Hematopoietic multipotent progenitor cell treated with erythropoietin and hydrocortisone succinate and interleukin-3 and kit ligand, for 8 days (in vitro differentiated cells): Measurements from ENCODE around the gene BIRC6.
A peak's percentile ranks its signal among the peaks of the same experiment; 100 is the strongest.

ENCODE experiments used
- DNase-seq: peaks from one replicate; pipeline ENCODE4 v3.0.0-alpha.2; 2015

BIRC6 gene

DNA sequence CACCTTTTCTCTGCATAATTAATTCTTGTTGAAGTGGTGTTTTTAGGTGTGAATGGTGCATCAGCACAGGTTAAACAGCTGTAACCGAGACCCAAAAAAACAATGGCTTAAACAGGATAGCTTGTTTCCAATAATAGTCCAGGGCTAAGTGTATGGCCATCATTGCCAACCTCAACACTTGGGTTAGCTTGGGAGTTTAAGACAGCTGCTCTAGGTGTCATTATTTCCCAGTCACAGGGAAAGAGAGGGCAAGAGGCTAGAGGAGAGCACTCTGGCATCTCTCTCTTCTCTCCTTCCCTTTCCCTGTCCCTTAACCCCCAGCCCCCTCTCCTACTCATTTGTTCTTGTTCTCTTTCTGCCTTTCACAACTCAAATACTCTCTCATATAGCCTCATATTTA, 21.1 kb downstream of the BIRC6 start:
- DNase-seq = no peak

DNA sequence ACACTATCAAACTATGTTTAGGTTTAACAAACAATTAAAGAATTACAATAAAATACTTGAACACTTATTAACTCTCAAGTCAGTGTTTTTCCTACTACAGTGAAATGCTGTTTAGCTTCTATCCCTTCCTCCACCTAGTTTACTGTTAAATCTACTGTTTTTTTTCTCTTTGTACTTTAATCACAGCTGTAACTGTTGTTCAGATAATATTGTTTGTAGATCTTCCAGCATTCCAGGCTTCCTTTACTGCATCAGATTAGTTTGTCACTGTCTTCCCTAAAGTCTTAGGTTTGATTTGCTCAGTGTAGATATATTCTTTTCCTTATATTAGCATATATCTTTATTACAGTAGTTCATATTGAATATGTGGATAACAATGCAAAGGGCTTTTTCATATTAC, 22.5 kb downstream of the BIRC6 start:
- no peak for DNase-seq

DNA sequence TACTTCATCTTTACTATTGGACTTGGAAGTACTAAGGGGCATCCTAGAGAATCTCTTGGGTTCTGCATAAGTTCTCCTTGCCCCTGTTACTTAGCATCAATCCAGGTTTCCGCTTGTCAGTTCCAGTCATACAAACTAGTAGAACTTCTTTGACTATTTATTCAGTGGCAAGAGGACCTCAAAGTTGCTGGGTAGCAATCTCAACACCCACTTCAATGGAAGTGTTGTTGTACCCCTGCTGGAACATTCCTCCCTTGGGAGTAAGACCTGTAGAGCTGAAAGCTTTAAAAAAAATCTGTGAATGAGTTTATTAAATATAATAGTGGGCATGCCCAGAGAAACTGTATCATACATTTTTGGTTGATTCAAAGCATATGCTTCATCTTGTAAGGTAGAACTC, 27.0 kb downstream of the BIRC6 start:
- DNase-seq = no peak

DNA sequence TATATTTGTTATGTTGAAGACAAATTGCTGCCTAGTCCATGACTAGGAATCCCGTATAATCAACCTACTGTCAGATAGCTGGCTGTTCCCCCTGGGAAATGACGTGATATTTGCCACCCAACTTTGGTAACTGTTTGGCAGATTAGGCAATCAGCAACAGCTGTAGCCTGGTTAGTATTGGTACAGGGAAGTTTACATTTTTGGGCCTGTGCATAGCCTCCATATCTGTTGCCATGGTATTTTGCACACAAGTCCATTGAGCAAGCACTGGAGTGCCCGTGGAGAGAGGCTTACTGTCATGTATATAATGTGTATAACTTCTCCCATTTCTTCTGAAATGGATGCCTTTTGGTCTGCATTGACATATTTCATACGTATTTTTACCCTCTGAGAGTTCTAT, 27.7 kb downstream of the BIRC6 start:
- no peak for DNase-seq

DNA sequence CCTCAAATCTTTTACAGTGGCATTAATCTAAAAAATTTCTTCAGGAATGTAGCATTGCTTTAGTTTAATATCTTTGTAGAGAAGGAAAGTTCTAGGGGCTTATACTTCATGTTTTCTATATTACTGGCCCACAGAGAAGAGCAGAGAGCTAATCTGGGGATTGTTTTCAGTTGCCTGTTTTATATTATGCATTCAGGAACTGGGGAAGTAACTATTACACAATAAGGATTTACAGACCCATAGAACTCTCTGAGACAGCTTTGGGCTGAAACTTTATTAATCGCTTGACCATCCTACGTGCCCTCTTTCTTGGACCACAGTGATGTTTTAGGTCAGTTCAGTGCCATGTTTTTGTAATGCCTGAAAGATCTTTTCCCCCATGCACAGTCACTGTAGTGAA, 29.9 kb downstream of the BIRC6 start:
- no peak for DNase-seq

DNA sequence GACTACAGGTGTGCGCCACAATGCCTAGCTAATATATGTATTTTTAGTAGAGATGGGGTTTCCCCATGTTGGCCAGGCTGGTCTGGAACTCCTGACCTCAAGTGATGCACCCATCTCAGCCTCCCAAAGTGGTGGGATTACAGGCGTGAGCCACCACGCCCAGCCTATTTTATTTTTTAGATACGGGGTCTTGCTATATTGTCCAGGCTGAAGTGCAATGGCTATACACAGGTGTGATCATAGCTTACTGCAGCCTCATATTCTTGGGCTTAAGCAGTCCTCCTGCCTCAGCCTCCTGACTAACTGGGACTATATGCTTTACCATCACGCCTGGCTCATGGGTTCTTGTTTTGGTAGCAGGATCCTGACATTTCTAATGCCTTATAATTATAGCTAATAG, 42.4 kb downstream of the BIRC6 start:
- no peak for DNase-seq

DNA sequence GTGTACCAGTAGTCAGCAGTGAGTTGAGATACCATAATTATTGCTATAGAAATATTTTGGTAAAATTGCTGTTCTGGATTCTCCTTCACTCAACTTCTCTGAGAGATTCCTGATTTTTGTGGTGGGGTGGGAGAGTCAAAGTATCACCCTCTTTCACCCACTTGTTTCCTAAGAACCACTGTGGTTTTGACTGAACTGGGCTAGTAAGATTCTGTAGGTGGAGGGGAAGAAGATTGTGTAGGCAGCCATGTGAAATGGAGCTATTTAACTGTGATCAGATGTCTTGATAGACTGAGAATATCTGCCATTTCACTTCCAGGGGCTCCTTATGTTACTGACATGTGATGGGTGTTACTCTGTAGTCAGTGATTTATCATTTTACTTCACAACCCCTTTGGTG, 45.3 kb downstream of the BIRC6 start:
- no peak for DNase-seq

DNA sequence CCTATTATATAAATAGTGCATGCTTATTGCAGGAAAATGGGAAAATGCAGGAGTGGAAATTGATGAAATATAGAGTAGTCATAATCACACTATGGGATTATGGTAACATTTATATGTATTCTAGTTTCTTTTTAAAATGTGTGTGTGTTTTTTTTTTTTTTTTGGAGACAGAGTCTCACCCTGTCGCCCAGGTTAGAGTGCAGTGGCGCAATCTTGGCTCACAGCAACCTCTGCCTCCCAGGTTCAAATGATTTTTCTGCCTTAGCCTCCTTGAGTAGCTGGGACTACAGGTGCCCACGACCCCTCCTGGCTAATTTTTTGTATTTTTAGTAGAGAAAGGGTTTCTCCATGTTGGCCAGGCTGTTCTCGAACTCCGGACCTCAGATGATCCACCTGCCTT, 47.0 kb downstream of the BIRC6 start:
- no peak for DNase-seq

DNA sequence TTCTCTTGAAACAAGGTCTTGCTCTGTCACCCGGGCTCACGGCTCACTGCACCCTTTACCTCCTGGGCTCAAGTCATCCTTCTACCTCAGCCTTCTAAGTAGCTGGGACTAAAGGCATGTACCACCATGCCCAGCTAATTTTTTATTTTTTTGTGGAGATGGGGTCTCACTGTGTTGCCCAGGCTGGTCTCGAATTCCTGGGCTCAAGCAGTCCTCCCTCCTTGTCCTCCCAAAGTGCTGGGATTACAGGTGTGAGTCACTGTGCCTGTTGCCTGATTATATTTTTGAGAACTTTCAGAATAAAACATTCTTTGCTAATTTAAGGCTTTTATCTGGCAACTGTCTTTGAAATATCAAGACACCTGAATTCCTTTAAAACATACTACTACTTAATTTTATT, 47.9 kb downstream of the BIRC6 start:
- no peak for DNase-seq

DNA sequence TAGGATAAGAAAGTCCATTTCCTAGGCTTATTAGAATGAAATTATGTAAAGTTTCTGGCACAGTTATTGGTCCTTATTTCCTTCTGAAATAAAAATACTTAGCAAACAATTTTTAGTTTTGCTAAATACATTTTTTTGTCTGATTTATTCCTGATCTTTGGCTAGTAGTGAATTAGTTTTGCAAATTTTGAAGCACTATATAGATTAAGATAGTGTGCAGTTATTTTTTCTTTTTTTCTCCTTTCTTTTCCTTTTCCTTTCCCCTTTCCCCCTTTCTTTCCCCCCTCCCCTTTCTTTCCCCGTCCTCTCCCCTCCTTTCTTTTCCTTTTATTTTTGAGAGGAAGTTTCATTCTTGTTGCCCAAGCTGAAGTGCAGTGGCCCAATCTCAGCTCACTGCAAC, 59.7 kb downstream of the BIRC6 start:
- DNase-seq = no peak

DNA sequence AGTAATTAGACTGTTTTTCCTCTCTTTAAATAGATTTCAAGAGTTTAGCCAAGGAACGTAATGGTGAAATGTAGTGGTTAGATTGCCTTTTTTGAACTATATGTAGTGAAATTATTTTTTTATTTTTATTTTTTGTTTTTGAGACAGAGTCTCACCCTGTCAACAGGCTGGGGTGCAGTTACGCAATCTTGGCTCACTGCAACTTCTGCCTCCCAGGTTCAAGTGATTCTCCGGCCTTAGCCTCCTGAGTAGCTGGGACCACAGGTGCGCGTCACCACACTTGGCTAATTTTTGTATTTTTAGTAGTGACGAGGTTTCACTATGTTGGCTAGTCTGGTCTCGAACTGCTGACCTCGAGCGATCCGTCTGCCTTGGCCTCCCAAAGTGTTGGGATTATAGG, 60.8 kb downstream of the BIRC6 start:
- no peak for DNase-seq

DNA sequence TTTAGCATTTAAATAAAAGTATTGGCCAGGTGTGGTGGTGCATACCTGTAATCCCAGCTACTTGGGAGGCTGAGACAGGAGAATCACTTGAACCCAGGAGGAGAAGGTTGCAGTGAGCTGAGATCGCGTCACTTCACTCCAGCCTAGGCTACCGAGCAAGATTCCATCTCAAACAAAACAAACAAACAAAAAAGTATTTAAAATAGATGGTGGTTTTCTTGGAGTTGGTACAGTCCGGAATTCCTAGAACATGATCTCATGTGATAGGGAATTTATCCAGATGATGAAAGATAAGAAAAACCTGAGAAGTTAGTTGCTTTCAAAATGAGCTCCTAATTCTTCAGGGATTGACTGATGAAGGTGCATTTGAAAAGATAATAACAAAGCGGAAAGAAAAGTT, 62.0 kb downstream of the BIRC6 start:
- DNase-seq = no peak

DNA sequence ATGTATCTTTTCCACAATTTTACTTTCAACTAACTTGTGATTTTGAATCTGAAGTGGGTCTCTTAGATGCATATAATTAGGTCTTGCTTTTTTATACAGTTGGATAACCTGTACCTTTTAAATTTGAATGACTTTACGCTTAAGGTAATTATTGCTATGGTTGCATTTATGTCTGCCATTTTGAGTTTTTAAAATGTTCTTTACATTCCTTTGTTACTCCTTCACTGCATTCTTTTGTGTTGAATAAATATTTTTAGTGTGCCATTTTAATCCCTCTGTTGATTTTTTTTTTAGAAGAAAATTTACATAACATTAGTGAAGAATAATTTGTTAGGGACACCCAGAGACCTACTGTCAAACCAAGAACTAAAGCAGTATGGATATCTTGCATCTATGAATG, 65.3 kb downstream of the BIRC6 start:
- DNase-seq = no peak

DNA sequence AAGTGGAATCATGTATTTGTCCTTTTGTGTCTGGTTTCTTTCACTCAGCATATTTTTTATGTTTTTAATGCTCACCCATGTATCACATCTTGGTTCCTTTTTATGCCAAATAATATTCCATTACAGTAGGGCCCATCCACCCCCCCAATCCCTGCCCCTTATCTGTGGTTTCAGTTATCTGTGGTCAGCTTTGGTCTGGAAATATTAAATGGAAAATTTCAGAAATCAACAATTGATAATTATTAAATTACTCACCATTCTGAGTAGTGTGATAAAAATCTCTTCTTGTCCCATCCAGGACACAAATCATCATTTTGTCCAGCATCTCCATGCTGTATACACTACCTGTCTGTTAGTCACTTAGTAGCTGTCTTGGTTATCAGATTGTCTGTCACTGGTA, 66.7 kb downstream of the BIRC6 start:
- DNase-seq = peak; percentile 12

DNA sequence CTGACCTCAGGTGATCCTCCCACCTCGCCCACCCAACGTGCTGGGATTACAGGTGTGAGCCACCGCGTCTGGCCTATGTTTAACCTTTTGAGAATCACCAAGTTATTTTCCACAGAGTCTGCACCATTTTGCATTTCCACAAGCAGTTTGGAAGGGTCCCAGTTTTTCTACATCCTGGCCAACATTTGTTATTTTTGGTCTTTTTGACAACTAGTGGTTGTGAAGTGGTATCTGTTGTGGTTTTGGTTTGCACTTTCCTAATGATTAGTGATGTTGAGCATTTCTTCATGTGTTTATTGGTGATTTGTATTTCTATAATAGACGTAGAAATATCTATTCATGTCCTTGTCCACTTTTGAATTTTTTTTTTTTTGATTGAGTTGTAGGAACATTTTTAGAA, 67.9 kb downstream of the BIRC6 start:
- no peak for DNase-seq

DNA sequence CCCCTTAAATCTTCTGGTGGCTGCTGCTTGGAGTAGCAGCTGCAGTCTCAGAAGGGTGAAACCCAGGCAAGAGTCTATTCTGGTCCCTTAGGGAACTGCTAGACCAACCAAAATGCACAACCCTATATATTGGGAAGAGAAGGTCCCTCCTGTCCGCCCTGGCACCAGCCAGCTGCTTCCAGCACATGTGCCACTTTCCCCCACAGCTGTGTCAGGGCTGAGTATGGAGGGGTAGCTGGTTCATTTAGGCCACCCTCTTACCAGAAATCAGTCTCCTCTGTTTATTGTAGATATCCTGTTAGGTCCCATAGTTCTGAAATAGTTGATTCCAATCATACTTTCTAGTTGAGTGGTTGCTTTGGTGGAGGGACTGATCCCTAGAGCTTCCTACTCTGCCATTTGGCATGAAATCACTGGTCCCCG, 68.9 kb downstream of the BIRC6 start:
- no peak for DNase-seq

DNA sequence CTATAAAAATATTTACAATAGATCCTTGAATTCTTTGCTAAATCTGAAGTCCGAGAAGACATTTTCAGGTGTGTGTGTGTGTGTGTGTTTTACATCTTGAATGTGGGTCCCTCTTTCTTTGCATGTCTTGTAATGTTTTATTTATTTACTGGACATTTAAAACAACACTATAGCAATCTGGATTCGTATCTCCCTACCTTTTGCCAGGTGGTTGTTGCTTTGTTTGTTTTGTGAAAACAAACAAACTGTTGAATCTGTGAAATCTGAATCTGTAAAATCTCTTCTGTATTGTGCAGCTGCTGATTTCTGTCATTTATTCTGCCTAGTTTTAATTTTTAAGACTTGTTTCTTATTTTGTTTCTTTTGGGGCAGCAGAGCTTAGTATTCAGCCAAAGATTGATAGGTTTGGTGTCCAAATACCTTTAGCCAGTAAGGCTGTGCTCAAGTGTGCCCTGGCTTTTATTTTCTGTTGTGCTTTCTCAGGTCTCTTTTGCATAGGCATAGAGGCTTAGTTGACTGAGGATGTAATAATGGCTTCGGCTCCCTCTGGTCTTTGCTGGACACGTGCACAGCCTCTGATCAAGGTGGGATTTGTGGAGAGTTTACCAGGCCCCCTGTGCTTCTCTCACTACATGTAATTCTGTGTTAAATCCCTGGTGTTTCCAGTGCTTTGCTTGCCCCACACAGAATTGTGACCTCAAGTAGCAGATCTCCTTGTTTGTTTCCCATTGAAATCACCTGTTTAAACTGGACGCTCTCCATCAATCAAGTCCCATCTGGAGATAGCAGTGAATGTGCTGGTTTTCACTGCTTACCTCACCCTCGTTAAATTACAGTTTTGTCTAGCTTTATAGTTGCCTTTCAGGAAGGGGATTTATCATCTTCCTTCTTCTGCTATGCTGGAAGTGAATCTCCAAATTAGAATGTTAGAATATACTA, 71.1 kb downstream of the BIRC6 start:
- DNase-seq = no peak

DNA sequence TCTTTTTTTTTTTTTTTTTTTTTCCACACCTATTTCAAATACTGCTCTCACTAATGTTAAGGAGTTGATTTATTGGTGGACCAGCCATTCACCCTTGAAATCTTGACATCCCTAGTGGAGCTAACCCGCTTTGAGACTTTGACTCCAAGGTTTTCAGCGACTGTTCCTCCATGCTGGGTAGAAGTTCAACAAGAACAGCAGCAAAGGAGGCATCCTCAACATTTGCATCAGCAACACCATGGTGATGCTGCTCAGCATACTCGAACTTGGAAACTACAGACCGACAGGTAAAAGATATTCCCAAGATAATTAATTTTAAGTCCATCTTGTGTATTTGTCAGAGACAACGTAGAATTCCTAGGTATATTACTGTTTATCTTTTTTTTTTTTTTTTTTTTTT, 74.0 kb downstream of the BIRC6 start:
- DNase-seq = no peak

DNA sequence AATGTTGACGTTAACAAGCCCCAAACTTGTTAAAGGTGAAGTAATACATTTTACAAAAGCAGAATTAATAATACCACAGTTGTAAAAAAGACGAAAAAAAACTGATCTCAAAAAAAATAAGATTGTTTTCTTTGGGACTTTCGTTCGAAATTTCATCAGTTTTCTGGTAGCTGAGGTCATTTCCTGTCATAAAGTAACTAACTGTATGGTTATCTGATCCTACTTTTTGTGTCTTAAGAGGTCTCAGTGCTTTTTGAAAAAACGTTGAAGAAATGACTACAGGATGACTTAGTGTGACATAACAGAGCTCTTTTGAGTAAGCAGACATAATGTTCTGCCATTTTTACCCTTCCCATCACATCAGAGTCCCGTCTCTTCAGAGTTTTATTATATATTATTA, 79.3 kb downstream of the BIRC6 start:
- no peak for DNase-seq

DNA sequence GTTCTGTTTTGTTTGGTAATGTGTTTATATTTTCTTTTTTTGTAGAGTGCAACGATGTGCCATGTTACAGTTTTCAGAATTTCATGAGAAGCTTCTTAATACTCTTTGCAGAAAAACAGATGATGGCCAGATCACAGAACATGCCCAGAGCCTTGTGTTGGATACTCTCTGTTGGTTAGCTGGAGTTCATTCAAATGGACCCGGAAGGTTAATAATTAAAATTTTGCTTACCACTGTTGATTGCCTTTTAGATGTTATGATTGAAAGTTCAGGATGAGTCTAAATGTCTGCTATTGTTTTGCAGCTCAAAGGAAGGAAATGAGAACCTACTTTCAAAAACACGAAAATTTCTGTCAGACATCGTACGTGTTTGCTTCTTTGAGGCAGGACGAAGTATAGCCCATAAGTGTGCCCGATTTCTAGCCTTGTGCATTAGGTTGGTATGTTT, 85.2 kb downstream of the BIRC6 start:
- no peak for DNase-seq

DNA sequence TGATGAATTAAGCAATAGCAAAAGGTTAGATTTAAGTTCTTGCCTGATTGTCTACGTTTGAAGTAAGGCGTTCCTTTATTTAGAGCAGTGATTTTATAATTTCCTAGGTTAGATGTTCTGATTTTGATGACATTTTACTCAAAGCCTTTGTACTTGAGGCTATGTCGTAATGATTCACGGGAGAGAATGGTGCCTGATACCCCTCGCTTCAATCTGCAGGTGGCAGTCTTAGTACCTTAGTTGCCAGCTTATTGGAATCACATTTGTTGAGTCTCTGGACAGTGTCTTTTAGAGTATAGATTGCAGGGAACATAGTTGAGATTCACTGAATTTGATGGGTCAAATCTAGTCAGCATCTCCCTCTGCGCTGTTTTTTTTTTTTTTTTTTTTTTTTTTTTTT, 89.5 kb downstream of the BIRC6 start:
- DNase-seq = no peak

DNA sequence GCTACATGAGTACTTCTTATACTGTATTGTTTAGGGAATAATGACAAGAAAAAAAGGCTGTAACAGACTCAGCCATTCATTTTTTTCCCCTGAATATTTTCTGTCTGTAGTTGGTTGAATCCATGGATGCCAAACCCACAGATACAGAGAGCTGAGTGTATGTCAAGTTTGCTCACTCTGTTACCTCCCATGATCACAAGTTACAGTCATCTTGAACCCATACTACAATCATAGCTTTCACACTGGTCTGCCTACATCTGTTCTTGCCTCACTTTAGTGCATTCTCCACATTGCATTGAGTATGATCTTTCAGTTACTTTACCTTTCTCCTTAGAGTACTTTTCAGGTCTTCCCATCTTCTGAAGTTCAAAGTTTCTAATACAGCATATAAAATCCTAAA, 94.0 kb downstream of the BIRC6 start:
- no peak for DNase-seq

DNA sequence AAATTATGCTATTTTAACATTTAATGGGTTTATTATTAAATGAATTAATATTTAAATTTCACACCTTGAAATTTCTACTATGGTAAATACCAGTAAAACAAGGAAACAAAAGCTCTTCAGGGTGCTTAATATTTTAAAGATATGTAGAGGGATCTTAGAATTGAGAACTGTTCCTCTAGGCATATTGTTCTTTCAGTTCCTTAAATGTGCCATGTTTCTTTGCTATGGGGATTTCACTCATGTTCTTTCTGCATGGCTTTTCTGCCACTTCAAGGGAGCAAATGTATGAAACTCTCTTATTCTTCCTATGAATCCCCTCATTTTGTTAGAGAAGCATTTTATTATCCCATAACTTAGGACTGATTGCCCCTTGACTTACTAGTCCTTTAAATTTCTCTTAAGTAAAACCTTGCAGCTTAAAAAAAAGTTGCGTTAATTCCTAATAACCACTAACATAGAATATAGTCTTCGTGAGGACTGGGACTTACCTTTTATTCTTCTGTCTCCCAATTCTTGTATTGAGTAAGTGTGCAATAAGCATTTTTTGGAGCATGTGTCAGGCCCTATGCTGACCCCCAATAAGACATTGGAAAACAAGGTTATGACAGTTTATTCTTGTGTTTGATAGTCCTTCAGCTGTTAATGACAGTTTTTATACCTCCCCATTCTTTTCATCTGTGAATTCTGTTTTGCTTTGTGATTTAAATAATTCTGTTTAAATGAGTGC, 95.7 kb downstream of the BIRC6 start:
- DNase-seq = no peak
